Naive B cell (primary cell): ENCODE results near the gene MAD2L1BP. TPM values are rescaled to one million over a fixed set of nuclear protein-coding genes. Genes with fewer than 3 reads are reported as not detected.

Experiments
- ATAC-seq, 2 donors: fragments of 150-1000 bp; cut with Tn5 transposase; 2 replicates each; pipeline ENCODE4 v1.10.0; 2021; ENCODE audit warnings: low read depth in 2 of 2, mild to moderate bottlenecking in 2 of 2, moderate library complexity in 2 of 2
- DNase-seq: peaks from one replicate; pipeline ENCODE4 v3.0.0; 2022
- H3K27ac Mint-ChIP-seq, 6 donors: one replicate each; pipeline ENCODE4 v1.8.0; 2020 to 2022; ENCODE audit warnings: mild to moderate bottlenecking in 6 of 6, mixed read lengths in 6 of 6, moderate library complexity in 5 of 6, inconsistent platforms in 2 of 6
- H3K27me3 Mint-ChIP-seq, 3 donors: one replicate each; pipeline ENCODE4 v1.8.0; 2021 to 2022; ENCODE audit warnings: mixed read lengths in 3 of 3, mild to moderate bottlenecking in 1 of 3
- H3K36me3 Mint-ChIP-seq, 2 donors: one replicate each; pipeline ENCODE4 v1.8.0; 2020 to 2022; ENCODE audit warnings: mixed read lengths in 2 of 2, inconsistent platforms in 1 of 2, mild to moderate bottlenecking in 1 of 2
- H3K4me1 Mint-ChIP-seq, 3 donors: one replicate each; pipeline ENCODE4 v1.8.0; 2020 to 2022; ENCODE audit warnings: mixed read lengths in 3 of 3, inconsistent platforms in 1 of 3, mild to moderate bottlenecking in 1 of 3, moderate library complexity in 1 of 3
- H3K4me3 Mint-ChIP-seq, 8 donors: one replicate each; pipeline ENCODE4 v1.8.0; 2020 to 2022; ENCODE audit warnings: mild to moderate bottlenecking in 8 of 8, mixed read lengths in 8 of 8, moderate library complexity in 8 of 8, inconsistent platforms in 2 of 8
- H3K9me3 Mint-ChIP-seq, 7 donors: one replicate each; pipeline ENCODE4 v1.8.0; 2020 to 2022; ENCODE audit warnings: mixed read lengths in 7 of 7, mild to moderate bottlenecking in 5 of 7, inconsistent platforms in 2 of 7, moderate library complexity in 1 of 7
- polyA plus RNA-seq, 6 donors: library from polyadenylated mRNA; unstranded; fragments of 300-500 nt; fragmentation: Illumina TruSeq; gene quantifications; one replicate each; pipeline ENCODE4 v1.2.3, GENCODE V29; 2021; ENCODE audit warnings: low read depth in 6 of 6

Gene MAD2L1BP
- polyA plus RNA-seq, 6 donors from 2014 or later = 21.3 to 31.4 (median 27.9) TPM

DNA sequence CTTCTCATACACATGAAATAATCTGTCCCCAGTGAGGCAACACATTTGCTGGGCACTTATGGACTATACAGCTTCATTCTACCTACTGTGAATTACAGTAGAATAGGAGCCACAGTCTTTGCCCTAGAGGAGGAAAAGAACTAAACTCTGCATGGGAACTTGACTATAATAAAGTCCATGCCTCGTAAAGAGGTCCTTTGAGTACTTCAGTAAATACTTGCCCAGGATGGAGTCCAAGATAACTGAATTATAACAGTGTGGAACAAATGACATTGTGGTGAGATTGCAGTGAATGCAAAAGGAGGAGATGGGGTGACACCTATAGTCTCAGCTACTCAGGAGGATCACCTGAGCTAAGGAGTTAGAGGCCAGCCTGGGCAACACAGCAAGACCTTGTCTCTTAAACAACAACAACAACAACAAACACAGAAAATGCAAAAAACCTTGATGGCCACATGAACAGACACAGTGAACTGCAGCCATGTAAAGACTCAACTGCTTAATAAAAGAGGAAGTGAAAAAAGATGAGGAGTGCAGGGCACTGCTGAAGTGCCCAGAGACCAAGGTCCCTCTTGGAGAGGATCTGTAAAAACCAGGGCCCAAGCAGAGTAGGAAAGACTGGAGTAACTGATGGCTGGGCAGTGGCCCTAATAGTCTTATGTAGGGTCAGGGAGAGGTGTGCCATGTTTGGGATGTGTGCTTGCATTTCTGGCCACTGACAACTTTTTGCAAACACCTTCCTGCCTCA lies 48.2 kb downstream of the MAD2L1BP start:
- Mint-ChIP-seq H3K9me3 (no peaks in the 10 kb centered on the region), H3K4me3 (peak overlapping the region in 6 of 8 donors; percentile 2 to 83 (median 48)), H3K27ac (peak overlapping the region in 5 of 6 donors; percentile 33 to 89 (median 88)), H3K36me3 (peaks cover 7 to 8% of the 10 kb centered on the region in 2 donors), H3K4me1 (peaks cover 52 to 66% (median 60%) of the 10 kb centered on the region in 3 donors), H3K27me3 (no peaks in the 10 kb centered on the region)
- peak; percentile 36 for DNase-seq
- peak; percentile 66 to 68 for ATAC-seq

DNA sequence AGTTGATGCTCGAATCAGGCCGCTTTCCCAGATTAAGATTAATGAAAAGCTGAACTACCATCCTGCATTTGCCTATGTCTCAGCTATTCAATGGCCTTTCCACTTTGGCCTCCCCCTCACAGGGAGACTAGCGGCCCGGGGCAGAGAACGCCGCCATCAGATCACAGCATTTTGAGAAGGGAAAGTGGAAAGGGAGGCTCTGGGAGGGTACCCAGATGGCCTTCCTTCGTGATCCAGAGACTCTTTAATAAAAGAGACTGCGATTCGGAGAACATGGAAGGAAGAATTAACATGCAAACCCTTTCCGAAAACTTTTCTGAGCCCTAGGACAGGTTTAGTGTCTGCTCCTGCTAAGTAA lies 51.4 kb downstream of the MAD2L1BP start:
- Mint-ChIP-seq H3K27me3 (no peaks in the 10 kb centered on the region), H3K9me3 (no peaks in the 10 kb centered on the region), H3K36me3 (no peaks in the 10 kb centered on the region), H3K27ac (peak overlapping the region; percentile 94 to 97 (median 96)), H3K4me1 (peaks cover 46 to 61% (median 53%) of the 10 kb centered on the region in 3 donors), H3K4me3 (peak overlapping the region; percentile 85 to 98 (median 96))
- no peak for DNase-seq
- ATAC-seq = no peak

DNA sequence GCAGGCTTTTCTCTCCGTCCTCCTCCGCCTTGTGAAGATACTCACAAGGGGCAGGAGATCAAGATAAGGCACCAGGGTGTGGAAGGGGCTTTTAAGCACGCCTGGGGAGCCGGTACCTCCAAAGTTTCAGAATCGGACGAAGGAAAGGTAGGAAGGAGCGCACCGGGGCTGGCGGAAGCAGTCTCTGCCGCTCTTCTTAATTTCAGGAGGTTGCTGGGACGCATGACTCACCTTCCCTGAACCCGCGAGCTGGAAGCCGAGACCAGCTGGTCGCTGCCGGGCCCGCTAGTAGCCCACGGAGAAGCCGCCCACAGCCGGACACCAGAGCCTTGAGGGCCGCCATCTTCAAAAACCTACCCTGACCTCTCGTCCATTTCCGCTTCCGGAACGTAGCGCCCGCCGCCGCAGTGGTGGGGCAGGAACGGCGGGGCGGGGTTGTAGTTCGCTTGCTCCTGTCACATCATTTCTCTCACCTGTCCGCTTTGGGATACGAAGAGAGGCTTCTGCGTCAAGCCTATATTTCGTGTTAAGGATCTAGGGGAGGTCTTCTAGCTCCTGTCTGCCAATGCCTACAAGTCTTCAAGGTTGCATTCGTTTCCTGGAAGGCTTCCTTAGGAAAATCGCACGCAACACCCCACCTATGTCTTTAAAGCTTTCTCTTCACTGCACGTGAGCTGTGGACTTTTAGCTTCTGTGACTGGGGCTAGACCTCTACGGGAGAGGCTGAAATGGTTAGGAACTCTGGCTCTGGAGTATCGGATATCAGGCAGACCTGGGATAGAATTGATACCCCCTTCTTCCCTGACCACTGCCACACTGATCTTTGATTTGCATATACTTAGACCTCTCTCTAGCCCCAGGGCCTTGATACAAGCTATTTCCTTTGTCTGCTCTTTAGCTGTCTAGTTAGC lies 52.1 kb downstream of the MAD2L1BP start, which contains the start of gene MRPS18A:
Gene MRPS18A, minus strand, starts transcription at position 355 of the 911 bp plus-strand sequence. Its CDS starts 12 bp downstream, at position 343.
- no peaks in the 10 kb centered on the region for H3K27me3 Mint-ChIP-seq

DNA sequence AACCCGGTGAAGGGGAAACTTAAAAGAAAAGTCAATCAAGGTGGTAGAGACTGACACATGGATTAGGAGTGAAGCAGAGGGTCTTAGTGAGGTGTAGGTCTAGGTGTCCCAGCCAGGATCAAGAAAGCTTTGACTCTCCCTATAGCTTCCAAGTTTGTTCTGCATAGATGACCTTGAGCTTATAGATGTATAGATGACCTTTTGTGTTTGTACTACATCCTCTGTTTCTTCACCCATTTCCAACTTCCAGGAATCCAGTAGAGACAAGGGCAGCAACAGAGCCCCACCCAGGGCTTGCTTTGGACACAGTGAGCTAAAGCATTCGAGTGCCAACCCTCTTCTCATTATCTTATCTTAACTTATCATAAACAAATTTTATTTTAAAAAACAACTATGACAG lies 53.8 kb downstream of the MAD2L1BP start:
- no peaks in the 10 kb centered on the region for H3K36me3 Mint-ChIP-seq
- H3K27ac Mint-ChIP-seq = no peak overlapping the region
- peaks cover 28 to 40% (median 31%) of the 10 kb centered on the region in 3 donors for H3K4me1 Mint-ChIP-seq
- H3K4me3 Mint-ChIP-seq = peak overlapping the region in 4 of 8 donors; percentile 2 to 98 (median 41)
- no peak for ATAC-seq
- no peaks in the 10 kb centered on the region for H3K9me3 Mint-ChIP-seq
- no peak for DNase-seq
- peaks cover 0 to 1% (median under 1%) of the 10 kb centered on the region in 3 donors for H3K27me3 Mint-ChIP-seq

More for the DNA sequence above, 52.1 kb downstream of the MAD2L1BP start, which contains the start of gene MRPS18A:
- Mint-ChIP-seq H3K9me3 (no peaks in the 10 kb centered on the region), H3K4me3 (peak within 1 kb of the TSS; percentile 85 to 98 (median 96)), H3K27ac (peak within 1 kb of the TSS; percentile 94 to 97 (median 96)), H3K36me3 (no peaks in the 10 kb centered on the region), H3K4me1 (peaks cover 42 to 57% (median 49%) of the 10 kb centered on the region in 3 donors)
- peak; percentile 75 for DNase-seq
- peak; percentile 93 for ATAC-seq

Other genes starting within 250 kb of the MAD2L1BP start
- 10 to 100 TPM in 5 of 6 donors, 1 to 10 TPM in 1; 9.0 to 21.0 (median 12.3) TPM for gene ABCC10, start 208.3 kb upstream of the MAD2L1BP start, polyA plus RNA-seq
- under 1 TPM in 4 of 6 donors, not detected in 2; 0.34 to 0.39 (median 0.39) TPM for gene DLK2, start 180.3 kb upstream of the MAD2L1BP start, polyA plus RNA-seq
- gene TJAP1, start 158.3 kb upstream of the MAD2L1BP start, polyA plus RNA-seq = 10 to 100 TPM in 3 of 6 donors, 1 to 10 TPM in 3; 6.9 to 16.7 (median 9.2) TPM
- gene LRRC73, start 125.5 kb upstream of the MAD2L1BP start, polyA plus RNA-seq = not detected
- 10 to 100 TPM; 72.5 to 97.5 (median 89.9) TPM for gene YIPF3, start 118.9 kb upstream of the MAD2L1BP start, polyA plus RNA-seq
- gene POLR1C, start 118.8 kb upstream of the MAD2L1BP start, polyA plus RNA-seq = 10 to 100 TPM in 4 of 6 donors, 1 to 10 TPM in 2; 9.3 to 19.8 (median 13.1) TPM
- 10 to 100 TPM in 1 of 6 donors, 1 to 10 TPM in 5; 5.0 to 15.3 (median 7.7) TPM for gene XPO5, start 59.8 kb upstream of the MAD2L1BP start, polyA plus RNA-seq
- 10 to 100 TPM; 15.1 to 41.4 (median 19.1) TPM for gene POLH, start 59.7 kb upstream of the MAD2L1BP start, polyA plus RNA-seq
- gene GTPBP2, start 6.6 kb upstream of the MAD2L1BP start, polyA plus RNA-seq = 10 to 100 TPM in 1 of 6 donors, 1 to 10 TPM in 5; 2.5 to 17.3 (median 3.8) TPM
- gene RSPH9, start 9.2 kb downstream of the MAD2L1BP start, polyA plus RNA-seq = 1 to 10 TPM in 4 of 6 donors, under 1 TPM in 1, not detected in 1; 0.96 to 1.9 (median 1.5) TPM
- gene MRPS18A, start 52.0 kb downstream of the MAD2L1BP start, polyA plus RNA-seq = 10 to 100 TPM; 61.1 to 91.0 (median 80.1) TPM
- gene VEGFA, start 134.4 kb downstream of the MAD2L1BP start, polyA plus RNA-seq = under 1 TPM in 4 of 6 donors, not detected in 2; 0.08 to 0.70 (median 0.41) TPM